LHCN-M2 (cell line): Measurements from ENCODE around the gene CSF1. TPM values are rescaled to one million over a fixed set of nuclear protein-coding genes. Genes with fewer than 3 reads are reported as not detected.
A peak's percentile ranks its signal among the peaks of the same experiment; 100 is the strongest.

Experiments used
- DNase-seq: peaks from one replicate; pipeline ENCODE4 v3.0.0-alpha.2; 2012; ENCODE audit warnings: low read depth
- total RNA-seq: library from RNA; depleted of rRNA; stranded (reverse); fragments of >200 nt; gene quantifications from 2 replicates; pipeline ENCODE4 v1.2.3, GENCODE V29; 2014; rRNA removed

CSF1 gene
- total RNA-seq, 1 experiment from 2014 or later = 52.8 TPM

- DNase-seq = no peak
Measured at GRCh38 chr1:109977657-109978378, 67.2 kb downstream of the CSF1 start.

GRCh38 chr1:109978761-109979488, 68.3 kb downstream of the CSF1 start:
- DNase-seq = no peak

- peak; percentile 75 for DNase-seq
Measured at GRCh38 chr1:109979489-109980091, 68.9 kb downstream of the CSF1 start.

Other genes starting within 250 kb of the CSF1 start
- 16.2 and 18.4 TPM in 2 replicates for gene GSTM2, start 242.8 kb upstream of the CSF1 start, total RNA-seq
- 1.1 and 1.2 TPM in 2 replicates for gene GSTM1, start 223.0 kb upstream of the CSF1 start, total RNA-seq
- not detected in 2 replicates for gene GSTM5, start 198.6 kb upstream of the CSF1 start, total RNA-seq
- gene GSTM3, start 169.8 kb upstream of the CSF1 start, total RNA-seq = 13.2 and 16.3 TPM in 2 replicates
- not detected in 2 replicates for gene EPS8L3, start 146.9 kb upstream of the CSF1 start, total RNA-seq
- gene AHCYL1, start 73.9 kb downstream of the CSF1 start, total RNA-seq = 28.0 and 33.0 TPM in 2 replicates
- gene STRIP1, start 123.8 kb downstream of the CSF1 start, total RNA-seq = 41.2 and 46.2 TPM in 2 replicates
- gene ALX3, start 159.8 kb downstream of the CSF1 start, total RNA-seq = not detected in 2 replicates
- gene UBL4B, start 201.6 kb downstream of the CSF1 start, total RNA-seq = not detected in 2 replicates
- gene SLC6A17, start 239.6 kb downstream of the CSF1 start, total RNA-seq = 0.23 and 0.38 TPM in 2 replicates